Liver (tissue), 9 donors: Measurements from ENCODE around the gene SCRN1. TPM values are rescaled to one million over a fixed set of nuclear protein-coding genes. Genes with fewer than 3 reads are reported as not detected.

Source experiments
- DNase-seq: peaks from one replicate; pipeline ENCODE4 v3.0.0-alpha.2; 2017; ENCODE audit warnings: low spot score
- H3K27ac ChIP-seq, 2 donors: one replicate each; pipeline ENCODE4 v1.7.0; 2013; ENCODE audit warnings: inconsistent platforms in 2 of 2, low read length in 2 of 2, control low read depth in 1 of 2, low read depth in 1 of 2, mild to moderate bottlenecking in 1 of 2
- H3K27me3 ChIP-seq, 4 donors: one replicate each; pipeline versions ENCODE4 v1.6.1 to v1.7.0; 2013; ENCODE audit warnings: low read length in 3 of 4, inconsistent platforms in 1 of 4, mild to moderate bottlenecking in 1 of 4, moderate library complexity in 1 of 4; ENCODE audit not compliant: control insufficient read depth in 4 of 4, insufficient read depth in 4 of 4
- H3K36me3 ChIP-seq, 4 donors: one replicate each; pipeline versions ENCODE4 v1.6.1 to v1.7.0; 2013; ENCODE audit warnings: low read length in 3 of 4, mild to moderate bottlenecking in 3 of 4, low read depth in 1 of 4, moderate library complexity in 1 of 4; ENCODE audit not compliant: control insufficient read depth in 4 of 4, insufficient read depth in 3 of 4
- H3K4me1 ChIP-seq, 4 donors: one replicate each; pipeline versions ENCODE4 v1.6.1 to v1.7.0; 2013; ENCODE audit warnings: low read length in 3 of 4, mild to moderate bottlenecking in 3 of 4, moderate library complexity in 1 of 4; ENCODE audit not compliant: control insufficient read depth in 4 of 4, insufficient read depth in 4 of 4
- H3K4me3 ChIP-seq, 3 donors: one replicate each; pipeline versions ENCODE4 v1.6.1 to v1.7.0; 2013; ENCODE audit warnings: low read length in 3 of 3, control low read depth in 1 of 3, low read depth in 1 of 3, mild to moderate bottlenecking in 1 of 3
- H3K9ac ChIP-seq, 2 donors: one replicate each; pipeline ENCODE4 v1.7.0; 2013; ENCODE audit warnings: low read length in 2 of 2, mild to moderate bottlenecking in 2 of 2, moderate library complexity in 2 of 2, control low read depth in 1 of 2, low read depth in 1 of 2
- H3K9me3 ChIP-seq, 4 donors: one replicate each; pipeline versions ENCODE4 v1.6.1 to v1.7.0; 2013; ENCODE audit warnings: low read length in 3 of 4; ENCODE audit not compliant: control insufficient read depth in 4 of 4
- ATF3 ChIP-seq: IDR thresholded peaks from 2 replicates; pipeline ENCODE4 v1.6.1; 2016; ENCODE audit warnings: antibody characterized with exemption
- CTCF ChIP-seq: fragments of 150-350 bp; IDR thresholded peaks from 2 replicates; pipeline ENCODE4 v1.5.1; 2017; ENCODE audit warnings: improper control_type of control experiment, low read depth, low read length; ENCODE audit not compliant: missing input control
- EGR1 ChIP-seq, 2 donors: IDR thresholded peaks; 2 replicates each; pipeline ENCODE4 v1.6.1; 2016 to 2018; ENCODE audit warnings: antibody characterized with exemption in 2 of 2, low read depth in 2 of 2
- FOXA1 ChIP-seq: IDR thresholded peaks from 2 replicates; pipeline ENCODE4 v1.6.1; 2016; ENCODE audit warnings: antibody characterized with exemption
- FOXA2 ChIP-seq: IDR thresholded peaks from 2 replicates; pipeline ENCODE4 v1.6.1; 2016; ENCODE audit warnings: antibody characterized with exemption
- GABPA ChIP-seq, 2 donors: IDR thresholded peaks in 1 of 2; conservative IDR thresholded peaks in 1 of 2; 2 replicates each; pipeline ENCODE4 v1.6.1; 2016; ENCODE audit warnings: antibody characterized with exemption in 2 of 2, mild to moderate bottlenecking in 1 of 2, moderate library complexity in 1 of 2
- HNF4A ChIP-seq, 2 donors: conservative IDR thresholded peaks; 2 replicates each; pipeline ENCODE4 v1.6.1; 2016; ENCODE audit warnings: antibody characterized with exemption in 2 of 2, mild to moderate bottlenecking in 2 of 2
- HNF4G ChIP-seq: IDR thresholded peaks from 2 replicates; pipeline ENCODE4 v1.6.1; 2016; ENCODE audit warnings: antibody characterized with exemption
- JUND ChIP-seq, 2 donors: IDR thresholded peaks; 2 replicates each; pipeline ENCODE4 v1.6.1; 2016; ENCODE audit warnings: antibody characterized with exemption in 2 of 2
- RAD21 ChIP-seq, 2 donors: IDR thresholded peaks; 2 replicates each; pipeline ENCODE4 v1.6.1; 2016; ENCODE audit warnings: antibody characterized with exemption in 2 of 2, mild to moderate bottlenecking in 2 of 2
- REST ChIP-seq: IDR thresholded peaks from 2 replicates; pipeline ENCODE4 v1.6.1; 2016; ENCODE audit warnings: antibody characterized with exemption, mild to moderate bottlenecking
- RXRA ChIP-seq, 2 donors: IDR thresholded peaks; 2 replicates each; pipeline ENCODE4 v1.6.1; 2017 to 2018; ENCODE audit warnings: antibody characterized with exemption in 2 of 2, mild to moderate bottlenecking in 1 of 2
- SP1 ChIP-seq: IDR thresholded peaks from 2 replicates; pipeline ENCODE4 v1.6.1; 2018; ENCODE audit warnings: antibody characterized with exemption, mild to moderate bottlenecking
- TAF1 ChIP-seq: conservative IDR thresholded peaks from 2 replicates; pipeline ENCODE4 v1.6.1; 2016; ENCODE audit warnings: antibody characterized with exemption, mild to moderate bottlenecking
- YY1 ChIP-seq: IDR thresholded peaks from 2 replicates; pipeline ENCODE4 v1.6.1; 2016; ENCODE audit warnings: antibody characterized with exemption, mild to moderate bottlenecking
- ZBTB33 ChIP-seq: IDR thresholded peaks from 2 replicates; pipeline ENCODE4 v1.6.1; 2016; ENCODE audit warnings: antibody characterized with exemption
- WGBS: extraction: QIAGEN DNeasy Blood & Tissue Kit; methylation state at CpG from one replicate; pipeline ENCODE4 v1.1.7; 2013; 5-methylcytosine and 5-hydroxymethylcytosine counted together
- polyA plus RNA-seq, 2 donors: library from polyadenylated mRNA; stranded (reverse) in 1 of 2; unstranded in 1 of 2; fragments of 200-250 nt in 1 of 2; fragments of >200 nt in 1 of 2; fragmentation: Nextera tagmentation in 1 of 2; extraction: Ambion mirVana in 1 of 2; gene quantifications; one replicate each; pipeline versions ENCODE4 v1.2.1 to v1.2.3, GENCODE V29; 2013 to 2015
- total RNA-seq, 2 donors: library from RNA; depleted of rRNA; stranded (reverse); fragments of >200 nt; gene quantifications; one replicate each; pipeline ENCODE4 v1.2.3, GENCODE V29; 2014
- donor health status: healthy.
- donor health status: healthy.
- donor health status: healthy.
- donor health status: healthy.
- donor health status: healthy.

Gene SCRN1
- total and polyA plus RNA-seq, 4 donors, result 1.1 to 4.1 (median 2.0) TPM

GRCh38 chr7:29883462-29884398 lies 105.9 kb downstream of the SCRN1 start:
- Histone ChIP-seq H3K9ac (no peak overlapping the region), H3K4me1 (no peaks in the 10 kb centered on the region), H3K36me3 (no peaks in the 10 kb centered on the region), H3K27ac (no peak overlapping the region), H3K27me3 (no peaks in the 10 kb centered on the region), H3K9me3 (no peaks in the 10 kb centered on the region), H3K4me3 (no peak overlapping the region)
- DNase-seq, result no peak
- TF ChIP-seq EGR1 (IDR thresholded peaks at IDR 0.05; ENCODE audit: low read depth in 2 of 2) (no peak), JUND (IDR thresholded peaks at IDR 0.05) (no peak), RXRA (IDR thresholded peaks at IDR 0.05) (no peak), ATF3 (no peak), FOXA2 (no peak), REST (no peak), HNF4A (conservative IDR thresholded peaks at IDR 0.05) (no peak), ZBTB33 (no peak), SP1 (no peak), CTCF (no peak), FOXA1 (no peak), HNF4G (no peak), RAD21 (IDR thresholded peaks at IDR 0.05) (no peak), YY1 (no peak), GABPA (IDR thresholded peaks at IDR 0.05 in 1 of 2, conservative IDR thresholded peaks at IDR 0.05 in 1 of 2) (no peak), TAF1 (no peak)
- 33% methylated on average over 46 of the region's 46 CpGs for WGBS
